ENCODE results near the gene DGKI.

DGKI gene

GRCh38 chr7:137434946-137435345 is 411.8 kb downstream of the DGKI start:
- no peak for FAIRE-seq
- DNase-seq (ENCODE audit: low spot score), result no peak

DNA sequence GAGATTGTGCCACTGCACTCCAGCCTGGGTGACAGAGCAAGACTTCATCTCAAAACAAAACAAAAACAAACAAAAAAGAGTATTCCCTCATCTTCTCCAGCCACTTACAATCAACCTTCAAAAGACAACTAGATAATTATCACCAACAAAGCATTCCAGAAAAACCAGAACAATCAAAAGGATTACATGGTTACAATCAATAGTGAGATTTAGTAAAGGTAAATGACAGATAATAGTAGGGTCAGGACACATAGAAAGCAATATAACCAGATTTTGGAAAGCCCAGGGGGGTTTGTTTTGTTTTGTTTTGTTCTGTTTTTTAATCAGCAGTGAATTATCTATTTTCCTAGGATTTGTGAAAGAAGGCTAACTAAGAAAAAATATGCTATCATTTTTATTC is 412.2 kb downstream of the DGKI start:
- no peak for FAIRE-seq
- no peak for DNase-seq (ENCODE audit: low spot score)

GRCh38 chr7:137423321-137423720 is 423.5 kb downstream of the DGKI start:
- FAIRE-seq (no peak), DNase-seq (ENCODE audit: low spot score) (no peak)

DNA sequence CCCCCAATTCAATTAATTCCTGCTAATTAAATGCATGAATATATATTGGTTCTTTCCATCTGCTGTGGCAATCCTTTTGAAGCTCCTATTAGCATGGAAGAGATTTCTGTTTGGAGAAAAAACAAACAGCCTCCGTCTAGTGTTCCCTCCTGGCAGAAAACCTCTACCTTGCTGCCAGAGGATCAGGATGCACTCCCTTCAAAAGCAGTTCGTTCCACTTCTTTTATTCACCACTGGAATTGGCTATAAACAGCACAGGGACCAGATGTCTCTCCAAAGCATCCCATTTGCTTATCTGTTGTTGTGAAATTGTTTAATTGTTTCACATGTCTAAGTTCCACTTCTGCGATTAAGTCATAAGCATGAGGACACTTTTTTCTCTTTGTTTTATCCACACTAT is 425.4 kb downstream of the DGKI start:
- DNase-seq (ENCODE audit: low spot score) (no peak), FAIRE-seq (no peak)

GRCh38 chr7:137418841-137419240 is 427.9 kb downstream of the DGKI start:
- DNase-seq (ENCODE audit: low spot score), result no peak
- FAIRE-seq, result no peak

DNA sequence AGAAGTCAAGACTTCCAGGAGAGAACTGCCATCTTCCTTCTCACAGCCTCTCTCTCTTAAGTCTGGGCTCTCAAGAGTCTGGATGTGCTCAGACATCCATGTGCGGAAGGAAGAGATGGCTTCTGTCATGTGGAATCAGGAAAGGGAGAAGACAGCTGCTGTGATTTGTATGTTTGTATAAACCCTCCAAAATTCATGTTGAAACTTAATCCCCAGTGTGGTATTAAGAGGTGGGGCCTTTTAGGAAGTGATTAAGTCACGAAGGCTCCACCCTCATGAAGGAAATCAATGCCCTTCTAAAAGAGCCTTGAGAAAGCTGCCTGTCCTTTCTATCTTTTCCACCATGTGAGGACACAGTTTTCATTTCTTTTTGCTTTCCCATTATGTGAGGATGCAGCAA is 429.3 kb downstream of the DGKI start:
- FAIRE-seq (no peak), DNase-seq (ENCODE audit: low spot score) (no peak)

DNA sequence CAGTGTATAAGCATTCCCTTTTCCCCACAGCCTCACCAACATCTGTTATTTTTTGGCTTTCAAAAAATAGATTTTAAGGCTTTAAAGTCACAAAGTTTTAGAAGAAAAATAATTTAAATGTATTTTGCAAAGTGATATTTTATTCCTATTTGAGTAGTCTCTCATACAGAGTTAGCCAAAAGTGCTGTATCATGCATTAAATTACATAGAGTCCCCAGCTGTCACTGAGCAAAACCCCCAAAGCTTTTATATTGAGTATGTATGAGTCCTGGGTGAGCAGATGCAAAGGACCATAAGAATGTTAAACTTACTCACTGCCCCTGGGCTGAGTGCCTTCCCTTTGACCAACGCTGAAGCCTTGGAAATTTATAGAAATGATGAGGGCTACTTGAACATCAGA is 432.9 kb downstream of the DGKI start:
- no peak for DNase-seq (ENCODE audit: low spot score)
- no peak for FAIRE-seq

DNA sequence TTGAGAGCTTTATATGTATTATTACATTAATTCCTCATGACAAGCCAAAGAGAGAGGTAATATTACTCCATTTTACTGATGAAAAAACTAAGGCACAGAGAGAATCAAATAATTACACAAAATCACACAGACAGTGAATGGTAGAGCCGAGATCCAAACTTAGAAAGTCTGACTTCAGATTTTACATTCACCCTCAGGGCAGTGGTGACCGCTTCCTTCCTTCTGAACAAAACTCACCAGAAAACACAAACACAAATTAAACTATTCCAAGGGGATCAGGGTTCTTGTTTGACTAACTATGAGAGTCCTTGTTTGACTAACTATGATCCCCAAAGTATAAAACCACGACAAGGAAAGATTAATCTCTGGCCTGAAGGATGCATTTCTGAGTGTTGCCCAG is 435.3 kb downstream of the DGKI start:
- FAIRE-seq, result no peak
- DNase-seq (ENCODE audit: low spot score), result no peak

GRCh38 chr7:137408126-137408525 is 438.6 kb downstream of the DGKI start:
- FAIRE-seq, result no peak
- no peak for DNase-seq (ENCODE audit: low spot score)

- FAIRE-seq (no peak), DNase-seq (ENCODE audit: low spot score) (no peak)
Observed at GRCh38 chr7:137407078-137407477, 439.7 kb downstream of the DGKI start.

- no peak for FAIRE-seq
- DNase-seq (ENCODE audit: low spot score), result no peak
Observed at GRCh38 chr7:137404660-137405317, 442.0 kb downstream of the DGKI start.

GRCh38 chr7:137403353-137403695 is 443.4 kb downstream of the DGKI start:
- DNase-seq (ENCODE audit: low spot score) (no peak), FAIRE-seq (no peak)

DNA sequence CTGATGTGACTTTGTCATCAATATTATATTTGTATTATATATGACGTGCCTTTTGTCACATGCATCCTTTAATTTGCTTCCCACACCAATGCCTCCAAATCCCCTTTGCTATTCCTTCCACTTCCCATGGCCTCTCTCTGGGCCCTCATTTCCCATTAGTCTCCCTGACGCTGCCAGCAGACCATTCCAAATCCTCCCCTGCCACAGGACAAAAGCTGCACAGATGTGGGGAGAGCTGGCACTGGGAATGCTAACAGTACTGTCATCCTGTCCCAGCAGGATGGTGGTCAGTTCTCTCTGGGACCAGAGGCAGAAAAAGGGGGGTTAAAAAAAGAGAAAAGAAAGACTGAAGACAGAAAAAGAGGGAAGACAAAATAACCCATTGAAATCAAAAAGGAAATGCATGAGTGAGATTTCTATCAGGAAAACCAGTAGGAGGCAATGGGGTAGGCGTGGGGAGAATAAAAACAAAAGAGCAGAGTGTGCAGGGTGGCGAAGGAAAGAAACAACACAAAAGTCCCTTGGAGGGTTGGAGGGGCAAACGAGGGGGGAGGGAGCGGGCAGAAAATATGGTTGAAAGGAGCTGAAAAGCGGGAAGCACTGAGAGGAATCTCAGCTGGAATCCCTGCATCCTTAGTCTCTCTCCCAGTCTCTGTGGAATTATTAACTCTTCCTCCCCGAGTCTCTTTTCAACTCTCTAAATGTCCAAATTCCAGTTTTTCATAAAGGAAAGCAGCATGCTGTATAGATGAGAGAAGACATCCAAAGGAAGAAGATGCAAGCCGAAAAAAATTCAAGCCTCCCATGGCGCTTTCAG is 444.0 kb downstream of the DGKI start:
- no peak for DNase-seq (ENCODE audit: low spot score)
- FAIRE-seq, result no peak

GRCh38 chr7:137399827-137400823 is 446.6 kb downstream of the DGKI start:
- FAIRE-seq (no peak), DNase-seq (ENCODE audit: low spot score) (no peak)

- DNase-seq (ENCODE audit: low spot score) (no peak), FAIRE-seq (no peak)
Observed at GRCh38 chr7:137396051-137396450, 450.7 kb downstream of the DGKI start.

GRCh38 chr7:137395420-137395819 is 451.4 kb downstream of the DGKI start:
- DNase-seq (ENCODE audit: low spot score), result no peak
- FAIRE-seq, result no peak

DNA sequence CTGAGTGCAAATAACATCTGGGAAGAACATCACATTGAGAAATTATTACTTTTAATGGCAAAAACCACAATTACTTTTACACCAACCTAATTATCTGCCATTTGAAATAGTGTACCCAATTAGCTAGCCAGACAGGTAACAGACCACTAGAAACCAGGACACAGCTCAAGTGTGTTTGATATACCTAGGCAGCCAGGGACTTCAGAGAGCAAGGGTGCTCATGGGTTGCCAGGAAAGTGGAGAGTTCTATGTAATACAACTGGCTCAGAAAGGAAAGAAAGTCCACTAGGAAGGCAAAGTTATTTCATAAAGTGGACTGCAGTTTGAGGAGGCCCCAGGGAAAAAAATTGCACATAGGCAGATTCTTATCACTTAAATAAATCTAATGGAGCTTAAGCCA is 453.2 kb downstream of the DGKI start:
- no peak for FAIRE-seq

GRCh38 chr7:137390076-137390475 is 456.7 kb downstream of the DGKI start:
- DNase-seq (ENCODE audit: low spot score) (no peak), FAIRE-seq (no peak)

More for the DNA sequence above, 453.2 kb downstream of the DGKI start:
- DNase-seq (ENCODE audit: low spot score), result no peak

DNA sequence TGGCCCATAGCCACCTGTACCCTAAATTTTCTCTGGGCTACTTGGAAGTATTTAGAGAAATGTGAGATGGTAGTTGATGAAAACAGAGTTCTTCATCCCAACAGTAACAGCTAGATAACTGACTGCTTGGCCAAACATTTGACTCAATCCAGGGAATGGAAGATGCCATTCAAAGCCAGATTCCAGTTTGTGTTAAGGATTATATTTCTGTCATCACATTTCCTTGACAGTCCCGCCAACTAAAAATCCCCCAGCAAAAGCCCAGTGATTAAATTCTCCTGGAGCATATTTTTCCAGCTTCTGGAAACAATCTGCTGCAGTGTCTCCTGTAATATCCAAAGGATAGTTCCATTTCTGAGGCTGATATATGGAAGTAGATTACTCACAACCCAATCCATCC is 457.9 kb downstream of the DGKI start:
- no peak for FAIRE-seq
- no peak for DNase-seq (ENCODE audit: low spot score)

DNA sequence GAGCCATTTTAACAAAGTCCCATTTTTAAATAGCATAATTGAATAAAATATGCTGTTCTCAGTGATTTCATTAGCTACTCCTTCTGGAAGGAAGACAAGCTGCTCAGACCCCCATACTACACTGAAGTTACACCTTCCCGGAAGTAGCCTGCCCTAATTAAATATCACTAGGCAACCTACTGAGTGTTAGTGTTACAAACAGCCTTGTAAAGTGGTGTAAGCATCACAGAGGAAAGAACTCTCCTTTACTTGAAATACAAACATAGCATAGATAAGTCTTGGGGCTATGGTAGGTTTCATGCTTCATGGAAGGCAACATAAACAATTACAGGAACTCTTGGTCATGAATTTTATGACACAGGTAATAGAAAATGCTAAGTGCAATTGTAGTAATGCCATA is 459.8 kb downstream of the DGKI start:
- DNase-seq (ENCODE audit: low spot score) (no peak), FAIRE-seq (no peak)

DNA sequence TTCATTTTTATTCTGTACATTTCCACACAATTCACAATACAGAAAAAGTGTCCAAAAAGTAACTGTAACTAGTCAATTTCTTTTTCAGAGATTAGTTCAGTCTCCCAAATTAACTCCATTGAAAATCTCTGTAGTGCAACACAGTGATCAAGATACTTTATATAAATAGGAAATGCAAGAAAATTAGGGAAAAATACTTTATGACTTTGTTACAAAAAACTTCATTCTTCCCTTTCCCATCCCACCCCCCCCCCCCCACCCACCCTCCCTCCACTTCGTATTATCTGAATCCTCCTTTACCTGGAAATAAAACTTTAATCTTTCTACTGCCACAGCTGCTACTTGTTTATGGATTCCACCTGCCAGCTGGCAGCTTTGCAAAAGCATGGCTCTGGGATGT is 465.7 kb downstream of the DGKI start:
- FAIRE-seq, result no peak
- DNase-seq (ENCODE audit: low spot score), result no peak

DNA sequence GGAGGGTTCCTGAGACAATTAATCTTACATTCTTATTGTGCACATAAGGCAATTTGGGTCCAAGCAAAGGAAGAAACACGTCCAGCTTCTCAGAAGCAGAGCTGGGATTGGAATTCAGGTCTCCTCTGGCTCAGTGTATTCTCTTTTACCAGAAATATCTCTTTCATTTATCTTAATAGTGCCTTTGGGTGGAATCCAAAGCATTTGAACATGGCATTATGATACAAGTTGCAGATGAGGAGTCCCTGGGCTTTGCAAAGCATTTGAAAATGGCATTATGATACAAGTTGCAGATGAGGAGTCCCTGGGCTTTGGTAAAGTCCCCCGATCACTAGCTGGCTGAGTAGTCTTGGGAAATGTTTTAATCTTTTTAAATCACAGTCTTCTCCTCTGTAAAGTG is 473.3 kb downstream of the DGKI start:
- FAIRE-seq (no peak), DNase-seq (ENCODE audit: low spot score) (no peak)

Data from urothelium cell line (cell line).